ENCODE results near the gene SKIDA1.

The SKIDA1 gene

DNA sequence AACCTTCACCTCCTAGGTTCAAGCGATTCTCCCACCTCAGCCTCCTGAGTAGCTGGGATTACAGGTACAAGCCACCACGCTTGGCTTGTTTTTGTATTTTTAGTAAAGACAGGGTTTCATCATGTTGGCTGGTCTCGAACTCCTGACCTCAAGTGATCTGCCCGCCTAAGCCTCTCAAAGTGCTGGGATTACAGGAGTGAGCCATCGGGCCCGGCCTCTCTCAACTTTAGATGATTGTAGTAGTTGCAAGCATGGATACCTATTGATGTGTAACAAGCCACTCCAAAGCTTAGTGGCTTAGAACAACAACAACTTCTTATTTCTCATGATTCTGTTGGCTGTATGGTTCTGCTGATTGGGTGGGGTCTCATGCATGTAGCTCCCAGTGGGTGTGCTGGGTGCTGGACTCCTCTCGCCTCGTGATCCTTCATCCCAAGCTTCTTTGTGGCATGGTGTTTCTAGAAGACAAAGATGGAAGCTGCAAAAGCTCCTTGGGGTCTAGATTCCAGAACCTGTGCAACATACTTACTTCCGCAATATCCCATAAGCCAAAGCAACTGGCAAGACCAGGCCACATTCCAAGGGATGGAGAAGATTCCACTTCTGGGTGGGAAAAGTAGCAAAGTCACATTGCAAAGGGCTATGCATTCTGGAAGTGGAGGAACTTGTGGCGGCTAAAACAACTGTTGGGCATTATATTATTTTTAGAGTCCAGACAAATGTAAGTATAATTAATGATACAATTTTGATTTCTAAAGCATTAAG is 37.9 kb downstream of the SKIDA1 start:
- in situ Hi-C loops (cut with MboI; ENCODE audit: low sequenced_read_pairs): no loop called here

DNA sequence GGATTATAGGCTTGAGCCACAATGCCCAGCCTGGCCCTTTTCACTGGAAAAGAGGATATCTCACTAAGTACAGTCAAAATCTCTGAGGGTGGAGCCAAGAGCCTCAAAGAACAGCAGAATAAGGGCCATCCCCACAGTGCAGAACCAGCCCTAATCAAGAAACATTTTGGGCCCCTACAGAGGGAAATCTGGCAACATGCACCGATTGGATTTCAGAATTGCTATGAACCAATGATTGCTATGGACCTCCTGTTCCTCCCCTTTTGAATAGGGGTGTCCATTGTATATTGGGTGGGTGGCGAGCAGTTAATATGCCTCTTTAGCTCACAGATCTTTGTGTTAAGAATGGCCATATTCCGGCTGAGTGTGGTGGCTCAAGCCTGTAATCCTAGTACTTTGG is 42.7 kb downstream of the SKIDA1 start:
- in situ Hi-C loops (cut with MboI; ENCODE audit: low sequenced_read_pairs): no loop called here

DNA sequence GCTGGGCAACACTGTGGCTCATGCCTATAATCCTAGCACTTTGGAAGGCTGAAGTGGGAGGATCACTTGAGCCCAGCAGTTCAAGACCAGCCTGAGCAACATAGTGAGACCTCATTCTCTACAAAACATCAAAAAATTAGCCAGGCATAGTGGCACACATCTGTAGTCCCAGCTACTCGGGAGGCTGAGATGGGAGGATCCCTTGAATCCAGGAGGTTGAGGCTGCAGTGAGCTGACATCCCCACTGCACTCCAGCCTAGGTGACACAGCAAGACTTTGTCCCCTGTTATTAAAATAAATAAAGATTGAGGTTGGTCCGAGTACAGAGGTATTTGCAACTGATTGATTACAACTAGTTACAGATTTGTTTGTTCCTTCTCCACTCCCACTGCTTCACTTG is 44.1 kb downstream of the SKIDA1 start:
- in situ Hi-C loops (cut with MboI; ENCODE audit: low sequenced_read_pairs): no loop called here

DNA sequence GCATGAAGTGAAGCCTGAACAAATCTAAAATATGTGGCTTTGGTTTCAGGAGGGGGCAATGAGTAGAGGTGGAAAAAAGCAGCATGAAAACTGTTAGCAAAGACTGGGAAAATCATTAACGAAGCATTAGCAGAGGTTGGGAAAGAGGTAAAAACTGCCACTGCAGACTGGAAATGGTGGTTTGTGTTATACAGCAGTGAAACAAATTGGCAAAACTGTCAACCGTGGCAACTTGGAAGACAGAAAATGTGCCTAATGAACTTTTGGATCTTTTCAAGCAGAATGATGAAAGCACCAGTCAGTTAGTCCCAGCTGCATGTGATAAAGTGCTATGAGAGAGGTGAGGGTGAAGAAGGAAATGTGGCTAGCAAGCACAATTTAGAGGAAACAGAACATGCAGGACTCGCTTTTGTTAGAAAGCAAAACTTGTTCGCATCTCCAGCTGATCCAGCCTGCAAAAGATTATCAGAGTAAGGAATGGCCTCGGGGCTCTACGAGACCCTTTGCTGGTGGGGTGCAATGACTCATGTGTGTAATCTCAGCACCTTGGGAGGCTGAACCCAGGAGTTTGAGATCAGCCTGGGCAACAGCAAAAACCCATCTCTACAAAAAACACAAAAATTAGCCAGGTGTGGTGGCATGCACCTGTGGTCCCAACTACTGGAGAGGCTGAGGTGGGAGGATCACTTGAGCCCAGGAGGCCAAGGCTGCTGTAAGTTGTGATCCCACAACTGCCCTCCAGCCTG is 45.7 kb downstream of the SKIDA1 start:
- in situ Hi-C loops (cut with MboI; ENCODE audit: low sequenced_read_pairs): no loop called here

DNA sequence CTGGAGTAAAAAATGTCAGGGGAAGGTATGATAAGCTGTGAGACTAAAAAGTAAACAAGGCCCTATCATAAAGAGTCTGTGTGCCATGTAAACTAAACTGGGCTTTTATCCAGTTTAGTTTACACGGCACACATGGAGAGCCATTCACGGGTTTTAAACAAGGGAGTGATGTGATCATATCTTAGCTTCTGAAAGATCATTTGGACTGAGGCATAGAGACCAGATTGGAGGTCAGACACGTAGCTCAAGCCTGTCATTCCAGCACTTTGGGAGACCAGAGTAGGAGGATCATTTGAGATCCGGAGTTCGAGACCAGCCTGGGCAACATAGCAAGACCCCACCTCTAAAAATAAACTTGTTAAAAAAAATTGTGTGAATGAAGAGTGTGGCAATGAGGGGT is 50.1 kb downstream of the SKIDA1 start:
- in situ Hi-C loops (cut with MboI; ENCODE audit: low sequenced_read_pairs): no loop called here

DNA sequence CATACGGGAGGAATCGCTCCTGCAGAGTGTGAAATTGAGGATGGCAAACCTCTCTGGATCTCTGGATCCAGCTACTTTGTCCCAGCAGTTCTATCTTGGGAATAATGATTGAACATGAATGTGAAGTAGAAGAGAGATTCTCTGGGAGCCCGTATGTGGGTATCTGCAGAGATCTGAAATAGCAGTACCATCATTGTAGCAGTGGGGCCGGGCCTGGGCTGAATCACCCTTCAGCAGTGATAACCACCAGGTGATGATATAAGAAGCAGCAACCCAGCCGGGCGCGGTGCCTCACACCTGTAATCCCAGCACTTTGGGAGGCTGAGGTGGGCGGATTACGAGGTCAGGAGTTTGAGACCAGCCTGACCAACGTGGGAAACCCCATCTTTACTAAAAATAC is 51.9 kb downstream of the SKIDA1 start:
- in situ Hi-C loops (cut with MboI; ENCODE audit: low sequenced_read_pairs): no loop called here

DNA sequence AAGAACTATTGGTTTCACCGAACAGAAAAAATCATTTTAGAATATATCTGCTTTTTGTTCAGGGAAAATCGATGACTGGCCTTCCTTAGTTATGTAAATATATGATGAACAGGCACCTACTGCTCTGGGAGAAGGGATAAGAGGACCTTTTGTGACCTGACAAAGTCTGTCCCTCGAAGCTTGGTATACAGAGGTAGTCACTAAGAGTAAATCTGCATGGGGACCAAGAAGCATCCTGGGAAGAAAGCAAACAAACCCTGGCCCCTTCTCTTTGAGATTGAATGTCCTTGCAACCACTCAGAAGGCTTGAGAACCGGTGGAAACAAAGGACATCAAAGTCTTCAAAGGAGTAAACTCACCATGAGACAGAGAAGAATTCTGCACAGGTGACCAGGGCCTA is 52.3 kb downstream of the SKIDA1 start:
- in situ Hi-C loops (cut with MboI; ENCODE audit: low sequenced_read_pairs): no loop called here

DNA sequence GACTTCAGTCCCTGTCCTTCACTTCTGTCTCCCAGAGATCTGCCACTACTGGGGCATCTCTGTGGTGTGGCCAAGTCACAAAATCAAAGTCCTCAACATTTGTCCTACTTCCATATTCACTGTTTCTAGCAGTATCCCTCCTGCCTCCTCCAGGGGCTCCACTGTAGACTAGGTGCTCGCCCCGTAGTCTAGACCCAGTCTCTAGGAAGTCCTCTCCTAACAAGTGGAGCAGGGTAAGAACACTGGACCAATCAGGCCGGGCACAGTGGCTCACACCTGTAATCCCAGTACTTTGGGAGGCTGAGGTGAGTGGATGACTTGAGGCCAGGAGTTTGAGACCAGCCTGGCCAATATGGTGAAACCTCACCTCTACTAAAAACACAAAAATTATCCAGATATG is 57.4 kb downstream of the SKIDA1 start:
- in situ Hi-C loops (cut with MboI; ENCODE audit: low sequenced_read_pairs): no loop called here

DNA sequence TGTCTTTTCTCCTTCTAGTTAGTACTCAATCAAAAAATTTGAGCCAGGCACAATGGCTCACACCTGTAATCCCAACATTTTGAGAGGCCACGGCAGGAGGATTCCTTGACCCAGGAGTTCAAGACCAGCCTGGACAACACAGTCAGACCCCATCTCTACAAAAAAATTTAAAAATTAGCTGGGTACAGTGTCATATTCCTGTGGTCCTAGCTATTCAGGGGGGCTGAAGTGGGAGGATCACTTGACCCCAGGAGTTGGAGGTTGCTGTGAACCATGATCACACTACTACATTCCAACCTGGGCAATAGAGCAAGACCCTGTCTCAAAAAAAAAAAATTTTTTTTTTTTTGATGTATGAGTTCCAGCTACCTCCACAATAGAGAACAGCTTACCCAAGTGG is 57.8 kb downstream of the SKIDA1 start:
- in situ Hi-C loops (cut with MboI; ENCODE audit: low sequenced_read_pairs): no loop called here

DNA sequence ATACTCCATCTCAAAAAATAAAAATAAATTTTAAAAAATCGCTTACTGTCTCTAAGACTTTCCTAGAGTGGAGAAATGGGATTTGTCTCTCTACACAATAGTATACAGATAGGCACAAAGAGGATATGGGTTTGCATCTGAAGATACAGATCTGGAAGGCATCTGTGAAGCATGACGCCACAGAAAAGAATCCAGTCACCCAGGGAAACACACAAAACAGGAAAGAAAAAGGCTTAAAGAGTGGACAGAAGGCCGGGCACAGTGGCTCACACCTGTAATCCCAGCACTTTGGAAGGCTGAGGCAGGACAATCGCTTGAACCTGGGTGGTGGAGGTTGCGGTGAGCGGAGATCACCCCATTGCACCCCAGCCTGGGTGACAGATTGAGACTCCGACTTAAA is 61.3 kb downstream of the SKIDA1 start:
- in situ Hi-C loops (cut with MboI; ENCODE audit: low sequenced_read_pairs): no loop called here
